ENCODE results near the gene SORCS2. TPM values are rescaled to one million over a fixed set of nuclear protein-coding genes. Genes with fewer than 3 reads are reported as not detected.

Gene SORCS2
- total RNA-seq, 1 donor from 2014 or later = 13.4 TPM

- Mint-ChIP-seq H3K27ac (peak overlapping the region; percentile 78), H3K4me3 (peak overlapping the region; percentile 65), H3K27me3 (peaks cover 2% of the 10 kb centered on the region), H3K9me3 (no peaks in the 10 kb centered on the region), H3K4me1 (ENCODE audit: unreplicated experiment) (peaks cover 30% of the 10 kb centered on the region), H3K36me3 (no peaks in the 10 kb centered on the region)
- DNase-seq (ENCODE audit: extremely low spot score, unreplicated experiment) = no peak
- TF ChIP-seq, protein P1, sequence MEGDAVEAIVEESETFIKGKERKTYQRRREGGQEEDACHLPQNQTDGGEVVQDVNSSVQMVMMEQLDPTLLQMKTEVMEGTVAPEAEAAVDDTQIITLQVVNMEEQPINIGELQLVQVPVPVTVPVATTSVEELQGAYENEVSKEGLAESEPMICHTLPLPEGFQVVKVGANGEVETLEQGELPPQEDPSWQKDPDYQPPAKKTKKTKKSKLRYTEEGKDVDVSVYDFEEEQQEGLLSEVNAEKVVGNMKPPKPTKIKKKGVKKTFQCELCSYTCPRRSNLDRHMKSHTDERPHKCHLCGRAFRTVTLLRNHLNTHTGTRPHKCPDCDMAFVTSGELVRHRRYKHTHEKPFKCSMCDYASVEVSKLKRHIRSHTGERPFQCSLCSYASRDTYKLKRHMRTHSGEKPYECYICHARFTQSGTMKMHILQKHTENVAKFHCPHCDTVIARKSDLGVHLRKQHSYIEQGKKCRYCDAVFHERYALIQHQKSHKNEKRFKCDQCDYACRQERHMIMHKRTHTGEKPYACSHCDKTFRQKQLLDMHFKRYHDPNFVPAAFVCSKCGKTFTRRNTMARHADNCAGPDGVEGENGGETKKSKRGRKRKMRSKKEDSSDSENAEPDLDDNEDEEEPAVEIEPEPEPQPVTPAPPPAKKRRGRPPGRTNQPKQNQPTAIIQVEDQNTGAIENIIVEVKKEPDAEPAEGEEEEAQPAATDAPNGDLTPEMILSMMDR (conservative IDR thresholded peaks at IDR 0.05) = no peak
Measured at GRCh38 chr4:7530932-7531639, 338.7 kb downstream of the SORCS2 start.

GRCh38 chr4:7531640-7531994 is 339.3 kb downstream of the SORCS2 start:
- H3K9me3 Mint-ChIP-seq = no peaks in the 10 kb centered on the region
- H3K4me1 Mint-ChIP-seq (ENCODE audit: unreplicated experiment) = peaks cover 30% of the 10 kb centered on the region
- H3K4me3 Mint-ChIP-seq = peak overlapping the region; percentile 65
- DNase-seq (ENCODE audit: extremely low spot score, unreplicated experiment) = no peak
- H3K27ac Mint-ChIP-seq = peak overlapping the region; percentile 78
- no peaks in the 10 kb centered on the region for H3K36me3 Mint-ChIP-seq
- TF ChIP-seq, protein P1 (conservative IDR thresholded peaks at IDR 0.05) = no peak
- H3K27me3 Mint-ChIP-seq = no peaks in the 10 kb centered on the region

DNA sequence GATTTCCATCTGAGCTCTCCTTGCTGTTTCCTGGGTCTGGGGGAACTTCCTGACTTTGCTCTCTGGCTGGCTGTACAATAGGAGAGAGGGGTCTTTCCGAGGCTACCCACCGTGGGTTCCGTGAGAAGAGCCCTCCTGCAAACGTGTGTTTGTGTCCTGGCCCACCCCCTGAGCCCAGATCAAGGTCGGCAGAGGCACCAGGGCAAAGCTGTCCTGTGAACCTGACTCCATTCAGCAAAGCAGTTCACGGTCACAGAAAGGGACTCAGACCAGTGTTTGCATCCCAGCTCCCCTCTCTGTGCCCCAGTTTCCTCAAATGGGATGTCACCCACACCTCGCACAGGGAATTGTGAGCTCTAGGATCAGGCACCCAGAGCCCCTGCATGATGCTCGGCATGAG is 339.7 kb downstream of the SORCS2 start:
- H3K9me3 Mint-ChIP-seq = no peaks in the 10 kb centered on the region
- DNase-seq (ENCODE audit: extremely low spot score, unreplicated experiment) = no peak
- H3K4me1 Mint-ChIP-seq (ENCODE audit: unreplicated experiment) = peaks cover 29% of the 10 kb centered on the region
- no peak overlapping the region for H3K4me3 Mint-ChIP-seq
- no peaks in the 10 kb centered on the region for H3K27me3 Mint-ChIP-seq
- H3K27ac Mint-ChIP-seq = peak overlapping the region; percentile 78
- TF ChIP-seq, protein P1 (conservative IDR thresholded peaks at IDR 0.05) = no peak
- H3K36me3 Mint-ChIP-seq = no peaks in the 10 kb centered on the region

GRCh38 chr4:7533267-7533666 is 340.9 kb downstream of the SORCS2 start:
- TF ChIP-seq, protein P1 (conservative IDR thresholded peaks at IDR 0.05) = no peak
- no peaks in the 10 kb centered on the region for H3K9me3 Mint-ChIP-seq
- H3K27ac Mint-ChIP-seq = no peak overlapping the region
- peaks cover 26% of the 10 kb centered on the region for H3K4me1 Mint-ChIP-seq (ENCODE audit: unreplicated experiment)
- no peak for DNase-seq (ENCODE audit: extremely low spot score, unreplicated experiment)
- H3K27me3 Mint-ChIP-seq = no peaks in the 10 kb centered on the region
- no peaks in the 10 kb centered on the region for H3K36me3 Mint-ChIP-seq
- H3K4me3 Mint-ChIP-seq = no peak overlapping the region

DNA sequence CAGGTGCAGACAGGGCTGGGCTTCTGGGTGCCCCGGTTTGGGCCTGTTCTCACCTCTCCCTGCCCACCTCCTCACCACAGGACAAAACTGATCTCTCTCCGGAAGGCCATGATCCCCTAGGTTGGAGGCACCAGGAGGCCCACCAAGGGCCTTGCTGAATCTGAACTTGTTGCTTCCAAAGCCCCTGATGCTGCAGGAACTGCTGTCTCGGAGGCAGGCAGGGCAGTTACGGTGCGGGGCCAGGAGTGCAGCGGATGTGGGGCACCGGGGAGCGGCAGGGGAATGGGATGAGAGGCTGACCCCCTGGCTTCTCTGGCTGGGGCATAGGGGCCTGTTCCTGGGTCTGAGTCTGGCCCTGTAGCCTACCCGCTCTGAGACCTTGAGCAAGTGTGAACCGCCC is 342.8 kb downstream of the SORCS2 start:
- H3K36me3 Mint-ChIP-seq = no peaks in the 10 kb centered on the region

More for the DNA sequence above, 342.8 kb downstream of the SORCS2 start:
- Mint-ChIP-seq H3K4me1 (ENCODE audit: unreplicated experiment) (peaks cover 15% of the 10 kb centered on the region), H3K4me3 (no peak overlapping the region), H3K27me3 (no peaks in the 10 kb centered on the region), H3K9me3 (no peaks in the 10 kb centered on the region), H3K27ac (no peak overlapping the region)
- TF ChIP-seq, protein P1 (conservative IDR thresholded peaks at IDR 0.05) = no peak
- DNase-seq (ENCODE audit: extremely low spot score, unreplicated experiment) = no peak
